HG03064 (cell line): ENCODE results near the gene AVPR2.

ENCODE experiments used
- ATAC-seq: cut with Tn5 transposase; IDR thresholded peaks from one replicate; pipeline ENCODE4 v1.9.1; 2021; ENCODE audit warnings: low read depth; ENCODE audit not compliant: unreplicated experiment

Gene AVPR2

GRCh38 chrX:153903991-153904957 lies at the start of gene AVPR2:
Gene AVPR2, plus strand, starts transcription at chrX:153904673. Its CDS starts 473 bp downstream, at chrX:153905146.
- no peak for ATAC-seq

- ATAC-seq, result no peak
These were observed 49.8 kb upstream of the AVPR2 start for GRCh38 chrX:153854702-153855101.

GRCh38 chrX:153857348-153857903 lies 47.0 kb upstream of the AVPR2 start:
- ATAC-seq, result no peak

- no peak for ATAC-seq
These were observed 43.3 kb upstream of the AVPR2 start for GRCh38 chrX:153861151-153861550.

GRCh38 chrX:153861733-153862310 lies 42.7 kb upstream of the AVPR2 start:
- no peak for ATAC-seq

GRCh38 chrX:153862369-153863250 lies 41.9 kb upstream of the AVPR2 start:
- no peak for ATAC-seq

- ATAC-seq, result no peak
These were observed 41.1 kb upstream of the AVPR2 start for GRCh38 chrX:153863251-153863991.

GRCh38 chrX:153864101-153864500 lies 40.4 kb upstream of the AVPR2 start:
- ATAC-seq, result no peak

- no peak for ATAC-seq
These were observed 39.7 kb upstream of the AVPR2 start for GRCh38 chrX:153864561-153865320.

GRCh38 chrX:153865321-153865580 lies 39.2 kb upstream of the AVPR2 start:
- ATAC-seq, result no peak

- ATAC-seq, result no peak
These were observed 38.8 kb upstream of the AVPR2 start for GRCh38 chrX:153865685-153866084.

- ATAC-seq, result no peak
These were observed 38.0 kb upstream of the AVPR2 start for GRCh38 chrX:153866302-153867019.

- no peak for ATAC-seq
These were observed 37.3 kb upstream of the AVPR2 start for GRCh38 chrX:153867139-153867538.

GRCh38 chrX:153867671-153868070 lies 36.8 kb upstream of the AVPR2 start:
- ATAC-seq, result no peak

- no peak for ATAC-seq
These were observed 35.6 kb upstream of the AVPR2 start for GRCh38 chrX:153868576-153869472.

GRCh38 chrX:153869473-153870287 lies 34.8 kb upstream of the AVPR2 start:
- no peak for ATAC-seq

GRCh38 chrX:153870288-153870690 lies 34.2 kb upstream of the AVPR2 start:
- ATAC-seq, result no peak
